Psoas muscle (tissue), 8 donors: ENCODE measurements around the gene PCED1A. TPM values are rescaled to one million over a fixed set of nuclear protein-coding genes. Genes with fewer than 3 reads are reported as not detected.

ENCODE experiments used
- ATAC-seq, 4 donors: fragments of 200-7000 bp; cut with Tn5 transposase; one replicate each; pipeline ENCODE4 v1.9.1; 2020; ENCODE audit warnings: moderate library complexity in 3 of 4, mild to moderate bottlenecking in 2 of 4
- DNase-seq, 2 donors: peaks; one replicate each; pipeline ENCODE4 v3.0.0-alpha.2; 2020
- H3K27ac ChIP-seq: fragments of 200-600 bp; one replicate; pipeline ENCODE4 v1.8.0; 2022
- H3K27me3 ChIP-seq, 3 donors: fragments of 200-600 bp in 1 of 3; one replicate each; pipeline versions ENCODE4 v1.6.1 to v1.8.0; 2013 to 2022; ENCODE audit warnings: low read length in 2 of 3, mild to moderate bottlenecking in 2 of 3, moderate library complexity in 1 of 3; ENCODE audit not compliant: insufficient read depth in 3 of 3
- H3K36me3 ChIP-seq, 2 donors: fragments of 200-600 bp in 1 of 2; one replicate each; pipeline versions ENCODE4 v1.6.1 to v1.8.0; 2013 to 2022; ENCODE audit warnings: low read depth in 1 of 2, mild to moderate bottlenecking in 1 of 2, moderate library complexity in 1 of 2; ENCODE audit not compliant: insufficient read depth in 1 of 2
- H3K4me1 ChIP-seq: fragments of 200-600 bp; one replicate; pipeline ENCODE4 v1.8.0; 2022
- H3K4me3 ChIP-seq: fragments of 200-600 bp; one replicate; pipeline ENCODE4 v1.8.0; 2022; ENCODE audit warnings: mild to moderate bottlenecking
- H3K9me3 ChIP-seq: fragments of 200-600 bp; one replicate; pipeline ENCODE4 v1.8.0; 2022
- WGBS, 3 donors: extraction: QIAGEN DNeasy Blood & Tissue Kit; methylation state at CpG; one replicate each; pipeline versions ENCODE4 v1.1.6 to v1.1.7; 2013; 5-methylcytosine and 5-hydroxymethylcytosine counted together
- intact Hi-C, 2 donors: fragments of 100-400 bp; cut with DNase I; formaldehyde crosslinking; loops; one replicate each; pipeline versions ENCODE4 v1.11.0 to v1.14.2; 2022
- polyA plus RNA-seq, 3 donors: library from polyadenylated mRNA; stranded (reverse); fragments of 200-250 nt; gene quantifications; one replicate each; pipeline ENCODE4 v1.2.3, GENCODE V29; 2013
- total RNA-seq, 4 donors: library from RNA; stranded (reverse); fragmentation: NEBNext Ultra II Directional in 2 of 4; extraction: Animal tissue kit (Norgen Biotek cat#: 25700) in 2 of 4; gene quantifications; one replicate each; pipeline versions ENCODE4 v1.2.1 to v1.2.4, GENCODE V29; 2021 to 2023
- TF ChIP-seq, protein P1 (sequence below): fragments of 200-600 bp; IDR thresholded peaks from one replicate; pipeline ENCODE4 v1.8.0; 2022; ENCODE audit warnings: antibody characterized with exemption
- donor health status: healthy with polysubstance abuse.
- donor health status: DM: no; HTN: no; CAD: no; lungs with moderate emphysema.
- donor health status: Bipolar disorder and iron deficiency.
- donor health status: healthy.
- donor health status: DM: yes; HTN: yes; CAD: no.
- donor health status: DM: no; HTN: no; CAD: no.
- donor health status: DM: no; HTN: no; CAD: no.
- donor health status: DM: yes; HTN: yes; CAD: no.

Gene PCED1A
- total and polyA plus RNA-seq, 7 donors = 4.2 to 11.5 (median 6.4) TPM

DNA sequence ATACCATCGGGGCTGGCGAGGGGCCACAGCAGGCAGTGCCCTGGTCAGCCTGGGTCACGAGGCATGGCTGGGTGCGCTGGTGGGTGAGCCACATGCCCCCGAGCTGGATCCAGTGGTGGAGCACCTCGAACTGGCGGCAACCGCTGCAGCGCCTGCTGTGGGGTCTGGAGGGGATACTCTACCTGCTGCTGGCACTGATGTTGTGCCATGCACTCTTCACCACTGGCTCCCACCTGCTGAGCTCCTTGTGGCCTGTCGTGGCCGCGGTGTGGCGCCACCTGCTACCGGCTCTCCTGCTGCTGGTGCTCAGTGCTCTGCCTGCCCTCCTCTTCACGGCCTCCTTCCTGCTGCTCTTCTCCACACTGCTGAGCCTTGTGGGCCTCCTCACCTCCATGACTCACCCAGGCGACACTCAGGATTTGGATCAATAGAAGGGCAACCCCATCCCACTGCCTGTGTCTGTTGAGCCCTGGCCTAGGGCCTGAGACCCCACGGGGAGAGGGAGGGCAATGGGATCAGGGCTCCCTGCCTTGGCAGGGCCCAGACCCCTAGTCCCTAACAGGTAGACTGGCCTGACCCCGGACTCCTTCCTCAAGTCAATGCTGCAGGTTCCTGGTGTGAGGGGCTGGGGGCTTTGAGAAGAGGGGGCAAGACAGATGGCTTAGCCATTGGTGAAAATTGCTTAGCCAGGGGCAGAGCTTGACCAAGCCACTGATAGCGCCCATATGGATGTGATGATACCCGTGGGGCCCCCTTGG, 23.7 kb downstream of the PCED1A start:
- DNase-seq = no peak
- peaks cover 5% of the 10 kb centered on the region for H3K9me3 ChIP-seq
- no peak overlapping the region for H3K4me3 ChIP-seq
- H3K27ac ChIP-seq = no peak overlapping the region
- intact Hi-C loops = no loop called here
- TF ChIP-seq, protein P1, sequence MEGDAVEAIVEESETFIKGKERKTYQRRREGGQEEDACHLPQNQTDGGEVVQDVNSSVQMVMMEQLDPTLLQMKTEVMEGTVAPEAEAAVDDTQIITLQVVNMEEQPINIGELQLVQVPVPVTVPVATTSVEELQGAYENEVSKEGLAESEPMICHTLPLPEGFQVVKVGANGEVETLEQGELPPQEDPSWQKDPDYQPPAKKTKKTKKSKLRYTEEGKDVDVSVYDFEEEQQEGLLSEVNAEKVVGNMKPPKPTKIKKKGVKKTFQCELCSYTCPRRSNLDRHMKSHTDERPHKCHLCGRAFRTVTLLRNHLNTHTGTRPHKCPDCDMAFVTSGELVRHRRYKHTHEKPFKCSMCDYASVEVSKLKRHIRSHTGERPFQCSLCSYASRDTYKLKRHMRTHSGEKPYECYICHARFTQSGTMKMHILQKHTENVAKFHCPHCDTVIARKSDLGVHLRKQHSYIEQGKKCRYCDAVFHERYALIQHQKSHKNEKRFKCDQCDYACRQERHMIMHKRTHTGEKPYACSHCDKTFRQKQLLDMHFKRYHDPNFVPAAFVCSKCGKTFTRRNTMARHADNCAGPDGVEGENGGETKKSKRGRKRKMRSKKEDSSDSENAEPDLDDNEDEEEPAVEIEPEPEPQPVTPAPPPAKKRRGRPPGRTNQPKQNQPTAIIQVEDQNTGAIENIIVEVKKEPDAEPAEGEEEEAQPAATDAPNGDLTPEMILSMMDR = no peak
- H3K4me1 ChIP-seq = no peaks in the 10 kb centered on the region
- ATAC-seq = no peak
- H3K36me3 ChIP-seq = no peaks in the 10 kb centered on the region
- H3K27me3 ChIP-seq = peaks cover 0 to 60% (median 20%) of the 10 kb centered on the region in 3 donors
- WGBS, 3 donors = 74 to 92% (median 80%) methylated on average over 12 to 20 of the region's 20 CpGs

DNA sequence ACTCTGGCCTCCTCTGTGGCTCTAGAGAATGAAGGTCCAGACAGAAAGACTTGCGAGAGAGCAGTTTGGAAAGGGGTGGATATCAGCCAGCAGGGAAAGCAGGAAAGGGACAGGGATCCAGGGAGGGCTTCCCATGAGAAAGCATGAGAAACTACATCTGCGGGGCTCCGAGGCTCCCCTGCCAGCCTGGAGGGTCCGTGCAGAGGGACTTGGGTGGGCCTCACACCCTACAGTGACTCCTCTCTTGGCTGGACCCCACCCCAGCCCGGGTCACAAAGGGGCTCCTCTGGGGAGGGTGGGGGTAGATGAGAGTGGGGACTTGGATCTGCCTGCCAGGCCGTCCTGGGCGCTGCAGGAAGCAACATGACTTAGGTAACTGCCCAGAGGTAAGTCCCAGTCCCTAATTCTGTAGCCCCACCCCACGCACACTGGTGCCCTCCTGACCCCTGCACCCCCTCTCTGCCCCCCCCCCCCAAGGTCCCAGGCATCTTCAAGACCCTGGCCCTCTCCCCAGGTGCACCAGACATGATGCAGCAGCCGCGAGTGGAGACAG, 24.3 kb downstream of the PCED1A start, which contains the start of gene TMEM239:
Gene TMEM239, plus strand, starts transcription at position 335 of the 553 bp plus-strand sequence. Its CDS starts 191 bp downstream, at position 526.
- no peak for ATAC-seq
- Histone ChIP-seq H3K36me3 (no peaks in the 10 kb centered on the region), H3K4me1 (no peaks in the 10 kb centered on the region), H3K9me3 (peaks cover 5% of the 10 kb centered on the region), H3K27me3 (peaks cover 0 to 62% (median 19%) of the 10 kb centered on the region in 3 donors), H3K27ac (no peak within 1 kb of the TSS), H3K4me3 (no peak within 1 kb of the TSS)
- WGBS, 3 donors = 73 to 79% (median 76%) methylated on average over 10 of the region's 10 CpGs
- intact Hi-C loops = no loop called here
- no peak for DNase-seq
- TF ChIP-seq, protein P1 = no peak

DNA sequence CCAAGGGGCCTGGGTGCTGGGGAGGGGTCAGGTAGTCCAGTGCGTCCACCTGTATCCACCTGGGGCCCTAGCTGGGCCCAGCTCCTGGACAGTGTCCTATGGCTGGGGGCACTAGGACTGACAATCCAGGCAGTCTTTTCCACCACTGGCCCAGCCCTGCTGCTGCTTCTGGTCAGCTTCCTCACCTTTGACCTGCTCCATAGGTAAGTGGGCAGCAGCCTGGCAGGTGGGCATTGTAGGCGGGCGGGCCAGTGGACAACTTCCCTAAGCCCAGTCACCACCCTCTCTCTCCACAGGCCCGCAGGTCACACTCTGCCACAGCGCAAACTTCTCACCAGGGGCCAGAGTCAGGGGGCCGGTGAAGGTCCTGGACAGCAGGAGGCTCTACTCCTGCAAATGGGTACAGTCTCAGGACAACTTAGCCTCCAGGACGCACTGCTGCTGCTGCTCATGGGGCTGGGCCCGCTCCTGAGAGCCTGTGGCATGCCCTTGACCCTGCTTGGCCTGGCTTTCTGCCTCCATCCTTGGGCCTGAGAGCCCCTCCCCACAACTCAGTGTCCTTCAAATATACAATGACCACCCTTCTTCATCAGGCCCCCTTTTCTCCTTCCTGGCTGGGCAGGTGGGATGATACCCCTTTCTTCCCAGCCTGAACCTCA, 25.1 kb downstream of the PCED1A start:
- H3K27ac ChIP-seq = no peak overlapping the region
- no peak for ATAC-seq
- DNase-seq = no peak

DNA sequence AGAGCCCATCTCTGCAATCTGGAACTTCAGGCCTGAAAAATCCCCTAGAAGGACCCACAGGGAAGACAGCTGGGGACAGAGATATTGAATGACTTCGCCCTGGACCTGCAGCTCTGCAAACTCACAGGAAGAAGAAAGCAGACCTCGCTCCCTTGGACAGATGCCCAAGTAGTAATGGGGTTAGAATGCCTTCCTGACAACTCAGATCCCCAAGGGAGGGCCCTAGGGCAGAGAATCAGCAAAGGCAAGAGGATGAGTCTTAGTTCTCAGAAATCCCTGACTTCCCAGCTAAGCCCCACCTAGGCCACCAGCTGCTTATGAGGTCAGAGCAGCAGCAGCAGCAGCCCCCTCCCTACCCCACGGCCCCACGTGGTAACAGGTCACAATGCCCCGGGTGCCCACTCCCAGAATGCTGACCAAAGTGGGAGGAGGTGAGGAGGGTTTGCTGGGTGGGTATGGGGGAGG, 25.8 kb downstream of the PCED1A start, which contains the start of gene C20orf141:
Gene C20orf141, plus strand, starts transcription at position 401 of the 465 bp plus-strand sequence. CDS start 198 bp downstream, outside the sequence.
- no peaks in the 10 kb centered on the region for H3K36me3 ChIP-seq
- no peak within 1 kb of the TSS for H3K27ac ChIP-seq
- DNase-seq = peak; percentile 58 to 82
- intact Hi-C loops = no loop called here
- H3K4me1 ChIP-seq = no peaks in the 10 kb centered on the region
- peaks cover 5% of the 10 kb centered on the region for H3K9me3 ChIP-seq
- peak in 3 of 4 donors; percentile 52 to 67 (median 60) for ATAC-seq
- H3K27me3 ChIP-seq = peaks cover 0 to 48% (median 10%) of the 10 kb centered on the region in 3 donors
- TF ChIP-seq, protein P1 = no peak
- no peak within 1 kb of the TSS for H3K4me3 ChIP-seq
- WGBS, 3 donors = 22 to 23% (median 22%) methylated on average over 5 of the region's 5 CpGs

More for the DNA sequence above, 25.1 kb downstream of the PCED1A start:
- no peak overlapping the region for H3K4me3 ChIP-seq
- 88 to 93% (median 89%) methylated on average over 8 of the region's 8 CpGs for WGBS, 3 donors
- intact Hi-C loops = no loop called here
- no peaks in the 10 kb centered on the region for H3K36me3 ChIP-seq
- H3K4me1 ChIP-seq = no peaks in the 10 kb centered on the region
- H3K27me3 ChIP-seq = peaks cover 0 to 56% (median 12%) of the 10 kb centered on the region in 3 donors
- TF ChIP-seq, protein P1 = no peak
- peaks cover 5% of the 10 kb centered on the region for H3K9me3 ChIP-seq
